ENCODE measurements around the gene SLC24A3.

DNA sequence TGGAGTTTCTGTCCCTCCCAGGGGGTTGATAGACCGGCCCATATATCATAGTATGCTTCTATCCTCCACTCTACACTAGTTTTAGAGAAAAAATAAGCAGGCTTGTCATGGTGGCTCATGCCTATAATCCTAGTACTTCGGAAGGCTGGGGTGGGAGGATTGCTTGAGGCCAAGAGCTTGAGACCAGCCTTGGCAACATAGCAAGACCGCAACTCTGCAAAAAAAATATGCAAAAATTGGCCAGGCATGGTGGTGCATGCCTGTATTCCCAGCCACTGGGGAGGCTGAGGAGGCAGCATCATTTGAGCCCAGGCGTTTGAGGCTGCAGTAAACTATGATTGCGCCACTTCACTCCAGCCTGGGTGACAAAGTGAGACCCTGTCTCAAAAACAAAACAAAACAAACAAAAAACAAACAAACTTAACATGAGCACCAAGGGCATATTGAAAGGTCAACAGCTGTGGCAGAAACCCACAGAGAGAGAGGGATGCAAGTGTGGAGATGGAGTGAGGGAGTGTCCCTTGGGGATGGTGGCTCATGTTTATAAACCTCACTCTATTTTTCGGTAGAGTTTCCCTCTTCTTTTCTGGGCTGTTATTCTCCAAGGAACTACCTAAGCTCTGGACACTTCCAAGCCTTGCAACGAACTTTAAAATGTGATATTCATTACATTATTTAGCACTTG is 24.1 kb downstream of the SLC24A3 start:
- TF ChIP-seq ZNF512 (CRISPR knock-in tag; IDR thresholded peaks at IDR 0.05) (no peak), YY1 (IDR thresholded peaks at IDR 0.05; ENCODE audit: insufficient read depth, insufficient replicate concordance, low read depth, low read length) (no peak), ZNF232 (CRISPR knock-in tag; IDR thresholded peaks at IDR 0.05; ENCODE audit: borderline replicate concordance) (no peak)
- TF ChIP-seq, protein P1, sequence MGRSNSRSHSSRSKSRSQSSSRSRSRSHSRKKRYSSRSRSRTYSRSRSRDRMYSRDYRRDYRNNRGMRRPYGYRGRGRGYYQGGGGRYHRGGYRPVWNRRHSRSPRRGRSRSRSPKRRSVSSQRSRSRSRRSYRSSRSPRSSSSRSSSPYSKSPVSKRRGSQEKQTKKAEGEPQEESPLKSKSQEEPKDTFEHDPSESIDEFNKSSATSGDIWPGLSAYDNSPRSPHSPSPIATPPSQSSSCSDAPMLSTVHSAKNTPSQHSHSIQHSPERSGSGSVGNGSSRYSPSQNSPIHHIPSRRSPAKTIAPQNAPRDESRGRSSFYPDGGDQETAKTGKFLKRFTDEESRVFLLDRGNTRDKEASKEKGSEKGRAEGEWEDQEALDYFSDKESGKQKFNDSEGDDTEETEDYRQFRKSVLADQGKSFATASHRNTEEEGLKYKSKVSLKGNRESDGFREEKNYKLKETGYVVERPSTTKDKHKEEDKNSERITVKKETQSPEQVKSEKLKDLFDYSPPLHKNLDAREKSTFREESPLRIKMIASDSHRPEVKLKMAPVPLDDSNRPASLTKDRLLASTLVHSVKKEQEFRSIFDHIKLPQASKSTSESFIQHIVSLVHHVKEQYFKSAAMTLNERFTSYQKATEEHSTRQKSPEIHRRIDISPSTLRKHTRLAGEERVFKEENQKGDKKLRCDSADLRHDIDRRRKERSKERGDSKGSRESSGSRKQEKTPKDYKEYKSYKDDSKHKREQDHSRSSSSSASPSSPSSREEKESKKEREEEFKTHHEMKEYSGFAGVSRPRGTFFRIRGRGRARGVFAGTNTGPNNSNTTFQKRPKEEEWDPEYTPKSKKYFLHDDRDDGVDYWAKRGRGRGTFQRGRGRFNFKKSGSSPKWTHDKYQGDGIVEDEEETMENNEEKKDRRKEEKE (IDR thresholded peaks at IDR 0.05) = no peak
